DMS53 treated with DMSO at 0.1 percent for 48 hours (cell line): Measurements from ENCODE around the gene MEF2B.
A peak's percentile ranks its signal among the peaks of the same experiment; 100 is the strongest.
"Not testable (repeated sequence)": the region's sequence is repeated elsewhere in the genome, so short reads cannot be mapped to it uniquely, and the experiment has no call there.

Experiments used
- DNase-seq: peaks from one replicate; lab custom pipeline; 2025; ENCODE audit not compliant: unreplicated experiment; lab: John Stamatoyannopoulos, UW

MEF2B gene

GRCh38 chr19:19157808-19158207 lies 12.3 kb downstream of the MEF2B start:
- DNase-seq: no peak

GRCh38 chr19:19155495-19156219 lies 14.4 kb downstream of the MEF2B start:
- no peak for DNase-seq

GRCh38 chr19:19154768-19155494 lies 15.1 kb downstream of the MEF2B start:
- DNase-seq: no peak

GRCh38 chr19:19152668-19153384 lies 17.2 kb downstream of the MEF2B start:
- DNase-seq: no peak

- no peak for DNase-seq
Measured at GRCh38 chr19:19151418-19151817, 18.6 kb downstream of the MEF2B start.

- DNase-seq: no peak
Measured at GRCh38 chr19:19149435-19149834, 20.6 kb downstream of the MEF2B start.

GRCh38 chr19:19148504-19148903 lies 21.6 kb downstream of the MEF2B start:
- not testable (repeated sequence) for DNase-seq

- DNase-seq: no peak
Measured at GRCh38 chr19:19147344-19147743, 22.7 kb downstream of the MEF2B start.

GRCh38 chr19:19146865-19147264 lies 23.2 kb downstream of the MEF2B start:
- DNase-seq: no peak

GRCh38 chr19:19145684-19146608 lies 24.1 kb downstream of the MEF2B start:
- peak; percentile 4 for DNase-seq

GRCh38 chr19:19145281-19145680 lies 24.8 kb downstream of the MEF2B start:
- DNase-seq: no peak

- no peak for DNase-seq
Measured at GRCh38 chr19:19142347-19142746, 27.7 kb downstream of the MEF2B start.

GRCh38 chr19:19140476-19140875 lies 29.6 kb downstream of the MEF2B start:
- no peak for DNase-seq

- no peak for DNase-seq
Measured at GRCh38 chr19:19139876-19140229, 30.2 kb downstream of the MEF2B start.

- peak; percentile 82 for DNase-seq
Measured at GRCh38 chr19:19138109-19138981, 31.7 kb downstream of the MEF2B start, which contains the start of gene TMEM161A. Gene TMEM161A (minus strand): TSS chr19:19138478. CDS start chr19:19138428, 50 bp downstream.

GRCh38 chr19:19137556-19138108 lies 32.4 kb downstream of the MEF2B start:
- DNase-seq: no peak

- not testable (repeated sequence) for DNase-seq
Measured at GRCh38 chr19:19135713-19136112, 34.4 kb downstream of the MEF2B start.

- peak; percentile 14 for DNase-seq
Measured at GRCh38 chr19:19134687-19135158, 35.3 kb downstream of the MEF2B start.

- no peak for DNase-seq
Measured at GRCh38 chr19:19133985-19134384, 36.1 kb downstream of the MEF2B start.
